ENCODE data around the gene POLR2E. TPM values are rescaled to one million over a fixed set of nuclear protein-coding genes. Genes with fewer than 3 reads are reported as not detected.
A peak's percentile ranks its signal among the peaks of the same experiment; 100 is the strongest.

The POLR2E gene
- total and polyA plus RNA-seq, 10 of the 15 experiments (the other 5 are each of a cell fraction or from before 2014, with no cell fraction given) = 4.0 to 487 (median 200) TPM

GRCh38 chr19:1094978-1095701 lies at the start of gene POLR2E (continued):
- TF ChIP-seq JUND (IDR thresholded peaks at IDR 0.05; ENCODE audit: low read depth, low read length) (no peak), ZZZ3 (IDR thresholded peaks at IDR 0.05; ENCODE audit: control insufficient read depth, insufficient read length, low read depth) (no peak), PAX8 (IDR thresholded peaks at IDR 0.05) (no peak), PAX5 (IDR thresholded peaks at IDR 0.05; ENCODE audit: borderline replicate concordance, low read depth, low read length) (peak; percentile 44; the same call in 1 of the 2 replicates), SP1 (IDR thresholded peaks at IDR 0.05; ENCODE audit: low read depth, low read length) (peak; percentile 67), FOXK2 (IDR thresholded peaks at IDR 0.05) (no peak), EZH2 (IDR thresholded peaks at IDR 0.05; ENCODE audit: borderline replicate concordance, control insufficient read depth, low read depth, low read length) (no peak), RELA (IDR thresholded peaks at IDR 0.05; ENCODE audit: borderline replicate concordance, partially characterized antibody) (peak; percentile 51), KDM1A (IDR thresholded peaks at IDR 0.05; ENCODE audit: borderline replicate concordance) (no peak), RFX5 (IDR thresholded peaks at IDR 0.05; ENCODE audit: low read depth, low read length) (0 out of 2 replicates have a peak, but pooled peaks have one; percentile 10), POLR2A (IDR thresholded peaks at IDR 0.05; ENCODE audit: low read depth, low read length) (peak; percentile 90), RAD21 (IDR thresholded peaks at IDR 0.05; ENCODE audit: insufficient read depth, low read depth, low read length) (no peak), TARDBP (IDR thresholded peaks at IDR 0.05; ENCODE audit: borderline replicate concordance) (peak; percentile 47; the same call in 1 of the 2 replicates), EED (IDR thresholded peaks at IDR 0.05; ENCODE audit: low read depth) (no peak), BRCA1 (IDR thresholded peaks at IDR 0.05; ENCODE audit: low read depth, low read length) (peak; percentile 85), RB1 (IDR thresholded peaks at IDR 0.05; ENCODE audit: borderline replicate concordance) (no peak), ESRRA (IDR thresholded peaks at IDR 0.05; ENCODE audit: low read length) (no peak), E2F4 (IDR thresholded peaks at IDR 0.05; ENCODE audit: low read depth, low read length) (peak; percentile 27; the same call in 1 of the 2 replicates), IRF5 (IDR thresholded peaks at IDR 0.05; ENCODE audit: borderline replicate concordance) (peak; percentile 99), NRF1 (conservative IDR thresholded peaks at IDR 0.05; ENCODE audit: low read depth, low read length) (0 out of 2 replicates have a peak, but pooled peaks have one; percentile 22), ZBTB33 (IDR thresholded peaks at IDR 0.05) (peak; percentile 63; the same call in 1 of the 2 replicates), MYB (IDR thresholded peaks at IDR 0.05; ENCODE audit: borderline replicate concordance, low read depth, low read length) (peak; percentile 99), CREB1 (IDR thresholded peaks at IDR 0.05; ENCODE audit: low read depth) (peak; percentile 76), NR2C1 (IDR thresholded peaks at IDR 0.05) (no peak), RCOR1 (conservative IDR thresholded peaks at IDR 0.05; ENCODE audit: low read depth, low read length) (peak; percentile 95)
- TF ChIP-seq, protein P1, sequence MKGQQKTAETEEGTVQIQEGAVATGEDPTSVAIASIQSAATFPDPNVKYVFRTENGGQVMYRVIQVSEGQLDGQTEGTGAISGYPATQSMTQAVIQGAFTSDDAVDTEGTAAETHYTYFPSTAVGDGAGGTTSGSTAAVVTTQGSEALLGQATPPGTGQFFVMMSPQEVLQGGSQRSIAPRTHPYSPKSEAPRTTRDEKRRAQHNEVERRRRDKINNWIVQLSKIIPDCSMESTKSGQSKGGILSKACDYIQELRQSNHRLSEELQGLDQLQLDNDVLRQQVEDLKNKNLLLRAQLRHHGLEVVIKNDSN (IDR thresholded peaks at IDR 0.05; ENCODE audit: borderline replicate concordance, extremely low read length, insufficient read depth, low read depth, low read length) = no peak
- TF ChIP-seq, protein P2, sequence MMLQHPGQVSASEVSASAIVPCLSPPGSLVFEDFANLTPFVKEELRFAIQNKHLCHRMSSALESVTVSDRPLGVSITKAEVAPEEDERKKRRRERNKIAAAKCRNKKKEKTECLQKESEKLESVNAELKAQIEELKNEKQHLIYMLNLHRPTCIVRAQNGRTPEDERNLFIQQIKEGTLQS (IDR thresholded peaks at IDR 0.05; ENCODE audit: borderline replicate concordance, extremely low read depth, low read depth, low read length) = no peak

All from GM12878 (cell line).